NCI-H2081 treated with DMSO at 0.1 percent for 48 hours (cell line): Measurements from ENCODE around the gene TRIM37.
"Not testable (repeated sequence)": the region's sequence is repeated elsewhere in the genome, so short reads cannot be mapped to it uniquely, and the experiment has no call there.

ENCODE experiments used
- DNase-seq: peaks from one replicate; lab custom pipeline; 2025; lab: John Stamatoyannopoulos, UW

The TRIM37 gene

DNA sequence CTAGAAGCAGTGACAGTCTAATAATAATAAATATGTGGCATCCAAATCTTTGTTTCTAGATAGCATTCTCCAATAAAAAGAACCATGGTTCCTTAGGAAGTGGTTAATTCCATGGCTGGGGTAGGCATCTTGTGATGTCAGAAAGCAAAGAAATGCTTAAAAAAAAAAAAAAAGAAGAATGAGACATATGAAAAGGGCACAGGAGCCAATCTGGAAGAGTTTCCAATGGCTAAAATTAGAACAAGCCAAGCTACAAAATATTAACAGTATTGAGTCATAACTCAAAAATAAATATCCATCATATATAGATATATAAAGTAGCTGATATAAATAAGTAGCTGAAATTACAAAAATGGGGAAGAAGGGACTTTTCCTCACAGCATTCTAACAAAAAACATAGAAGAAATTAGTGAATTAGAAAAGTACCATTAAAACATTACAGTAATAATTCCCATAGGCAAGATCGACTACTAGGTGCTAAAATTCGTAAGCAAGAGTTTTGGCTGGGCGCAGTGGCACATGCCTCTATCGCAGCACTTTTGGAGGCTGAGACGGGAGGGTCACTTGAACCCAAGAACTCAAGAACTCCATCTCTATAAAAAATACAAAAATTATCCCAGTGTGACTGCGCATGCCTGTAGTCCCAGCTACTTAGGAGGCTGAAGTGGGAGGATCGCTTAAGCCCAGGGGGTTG is 111.3 kb downstream of the TRIM37 start:
- DNase-seq, result no peak

DNA sequence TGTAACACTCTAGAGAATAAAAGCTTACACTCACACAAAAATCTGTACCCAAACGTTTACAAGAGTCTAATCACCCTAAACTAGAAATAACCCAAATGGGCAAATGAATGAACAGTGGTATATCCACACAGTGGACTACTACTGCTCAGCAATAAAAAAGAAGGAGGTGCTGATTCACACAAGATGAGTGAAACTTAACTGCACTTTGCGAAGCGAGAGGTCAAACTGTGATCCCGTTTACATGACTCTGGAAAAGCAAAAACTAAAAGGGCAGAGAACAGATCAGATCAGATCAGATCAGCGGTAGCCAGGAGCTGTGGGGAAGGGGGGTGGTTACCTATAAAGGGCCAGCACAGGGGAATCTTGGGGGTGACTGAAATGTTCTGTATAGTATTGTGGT is 113.4 kb downstream of the TRIM37 start:
- no peak for DNase-seq

DNA sequence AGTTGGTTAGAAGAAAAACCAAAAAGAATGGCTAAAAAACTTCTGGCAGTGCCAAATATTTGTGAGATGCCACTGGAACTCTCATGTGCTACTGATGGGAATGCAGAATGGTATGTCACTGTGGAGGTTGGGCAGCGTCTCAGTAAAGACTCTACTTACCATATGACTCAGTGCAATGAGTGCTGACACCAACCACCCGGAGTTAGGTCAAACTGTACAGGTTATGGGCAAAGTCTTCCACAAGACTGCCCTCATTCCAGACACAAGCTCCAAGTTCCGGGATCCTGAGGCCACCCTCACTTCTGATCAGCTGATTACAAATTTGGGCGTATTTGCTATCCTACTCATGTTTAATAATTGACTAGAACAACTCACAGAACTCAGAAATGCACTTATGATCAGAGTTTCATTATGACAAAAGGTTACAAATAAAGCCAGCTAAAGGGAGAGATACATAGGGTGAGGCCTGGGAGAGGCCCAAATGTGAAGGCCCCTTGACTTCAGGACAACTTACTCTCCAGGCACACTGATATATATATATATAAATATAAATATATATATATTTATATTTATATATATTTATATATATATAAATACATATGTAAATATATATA is 114.9 kb downstream of the TRIM37 start:
- no peak for DNase-seq

GRCh38 chr17:58989629-58990028 is 117.1 kb downstream of the TRIM37 start:
- no peak for DNase-seq

- no peak for DNase-seq
These were observed 120.7 kb downstream of the TRIM37 start for GRCh38 chr17:58985971-58986370.

DNA sequence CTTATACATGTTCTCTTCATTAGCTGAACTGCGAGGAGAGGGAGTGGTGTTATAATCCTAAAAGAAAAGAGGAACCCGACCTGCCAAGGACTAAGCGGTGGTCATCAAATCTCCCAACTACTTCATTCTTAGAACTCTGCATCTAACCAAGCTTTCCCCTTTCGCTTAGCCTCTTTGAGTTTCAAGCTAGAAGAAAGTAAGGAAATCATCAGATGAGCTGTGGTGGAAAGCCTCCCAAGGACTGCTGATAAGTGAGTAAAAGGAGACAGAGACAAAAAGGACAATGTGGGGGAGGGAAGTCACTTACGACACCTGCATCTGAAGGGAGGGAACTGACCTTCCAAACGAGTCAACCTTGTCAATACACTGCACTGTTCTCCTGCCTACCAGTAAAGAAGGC is 121.3 kb downstream of the TRIM37 start:
- no peak for DNase-seq

DNA sequence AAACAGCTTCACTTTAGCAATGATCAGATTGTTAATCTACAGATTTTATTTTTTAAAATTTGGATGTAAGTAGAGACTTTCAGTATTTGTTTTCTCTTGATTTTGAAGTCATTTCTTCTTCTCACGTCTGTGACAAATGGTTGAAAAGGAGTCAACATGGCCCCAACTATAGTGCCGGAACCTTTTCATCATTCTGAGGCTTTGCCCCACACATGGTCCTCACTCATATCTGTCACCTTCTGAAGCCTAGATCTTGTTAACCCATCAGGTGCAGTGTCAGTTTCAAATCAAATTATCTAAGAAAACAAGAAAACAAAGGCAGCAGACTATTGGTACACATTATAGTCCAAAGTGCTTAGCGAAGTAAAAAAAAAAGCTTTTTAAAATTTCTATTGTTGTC is 124.1 kb downstream of the TRIM37 start:
- DNase-seq, result no peak

- DNase-seq, result no peak
These were observed 125.8 kb downstream of the TRIM37 start for GRCh38 chr17:58980706-58981481.

GRCh38 chr17:58976541-58976940 is 130.1 kb downstream of the TRIM37 start:
- DNase-seq, result no peak

GRCh38 chr17:58974354-58974753 is 132.3 kb downstream of the TRIM37 start:
- no peak for DNase-seq

DNA sequence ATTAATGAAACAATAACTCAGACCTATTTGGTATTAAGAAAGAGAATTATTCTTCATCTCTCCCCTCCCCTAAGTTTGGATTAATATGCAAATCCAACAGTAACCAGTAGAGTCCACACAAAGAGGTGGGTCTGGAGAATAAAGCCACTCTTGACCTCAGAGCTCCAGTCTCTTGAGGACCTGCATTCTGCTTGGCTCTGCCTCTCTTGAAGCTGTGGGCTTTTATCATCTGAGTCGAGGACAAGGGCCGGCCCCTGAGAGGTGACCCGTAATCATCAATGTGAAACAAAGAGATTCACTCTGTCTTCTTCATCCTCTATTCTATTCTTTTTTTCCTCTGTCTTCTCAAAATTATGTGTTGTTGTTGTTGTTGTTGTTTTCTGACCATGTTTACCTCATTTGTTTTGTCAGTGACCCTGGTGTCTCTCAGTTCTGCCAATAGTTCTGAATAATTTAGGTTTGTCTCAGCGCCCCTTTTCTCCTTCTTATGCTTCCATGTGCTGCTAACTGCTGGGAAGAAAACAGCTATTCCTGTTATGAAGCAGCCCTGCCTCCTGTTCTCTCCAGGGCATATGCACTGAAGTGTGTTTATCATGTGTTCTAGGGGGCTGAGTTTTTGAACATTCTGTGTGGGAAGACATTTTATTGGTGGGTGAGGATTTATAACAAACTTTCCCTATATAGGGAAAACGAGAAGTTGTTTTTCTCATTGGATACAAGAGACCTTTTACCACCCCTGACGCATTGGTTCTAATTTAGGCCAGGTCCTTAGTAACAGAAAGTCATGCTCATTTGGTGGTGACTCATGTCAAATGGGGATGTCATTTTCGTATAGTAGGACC is 135.8 kb downstream of the TRIM37 start:
- no peak for DNase-seq

- no peak for DNase-seq
These were observed 137.1 kb downstream of the TRIM37 start for GRCh38 chr17:58969612-58970011.

DNA sequence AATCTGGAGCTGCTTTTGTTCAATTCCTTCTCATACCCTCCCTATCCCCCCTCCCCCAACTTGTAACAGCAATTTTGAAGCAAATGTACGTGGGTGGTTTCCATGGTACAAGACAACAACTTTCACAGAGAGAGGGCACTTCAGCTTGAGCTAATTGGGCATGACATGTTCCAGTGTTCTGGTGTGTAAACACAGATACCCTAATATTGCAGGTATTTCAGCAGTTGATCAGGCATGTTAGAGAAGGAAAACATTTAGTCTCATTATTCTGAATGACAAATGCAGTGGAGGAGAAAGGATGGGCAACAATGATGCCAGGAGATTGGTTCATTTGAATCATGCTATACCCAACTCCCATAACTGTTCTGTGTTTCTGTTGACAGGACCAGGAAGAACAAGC is 137.5 kb downstream of the TRIM37 start:
- peak; percentile 27 for DNase-seq

GRCh38 chr17:58968426-58969061 is 138.1 kb downstream of the TRIM37 start:
- no peak for DNase-seq

- no peak for DNase-seq
These were observed 140.5 kb downstream of the TRIM37 start for GRCh38 chr17:58966208-58966607.

- DNase-seq, result no peak
These were observed 141.5 kb downstream of the TRIM37 start for GRCh38 chr17:58965221-58965620.

DNA sequence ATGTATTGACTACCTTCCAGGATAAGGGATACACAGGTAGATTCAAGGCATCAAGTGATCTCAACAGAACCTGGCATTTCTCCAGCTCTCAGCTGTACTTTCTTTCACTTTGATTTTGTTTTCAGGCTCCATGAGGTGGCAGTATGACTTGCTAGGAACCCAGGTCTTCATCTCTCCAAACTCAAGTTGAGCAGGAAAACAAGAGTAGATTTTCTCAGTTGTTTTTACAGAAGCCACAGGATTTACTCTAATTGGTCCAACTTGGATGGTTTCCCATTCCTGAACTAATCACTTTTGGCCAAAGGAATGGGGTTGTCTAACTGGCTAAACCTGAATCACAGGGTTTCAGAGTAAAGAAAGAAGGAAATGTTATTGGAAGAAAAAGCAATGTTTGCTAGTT is 146.6 kb downstream of the TRIM37 start:
- DNase-seq, result no peak

DNA sequence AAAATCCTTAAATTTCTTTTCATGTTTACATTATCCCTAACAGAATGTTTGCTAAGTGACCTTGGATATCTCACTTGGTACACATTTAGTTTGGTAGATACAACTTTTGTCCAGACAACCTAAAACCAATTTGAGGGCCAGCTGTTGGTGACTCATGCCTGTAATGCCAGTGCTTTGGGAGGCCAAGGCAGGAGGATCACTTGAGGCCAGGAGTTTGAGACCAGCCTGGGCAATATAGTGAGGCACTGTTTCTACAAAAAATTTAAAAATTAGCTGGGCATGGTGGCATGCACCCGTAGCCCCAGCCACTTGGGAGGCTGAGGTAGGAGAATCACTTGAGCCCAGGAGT is 149.0 kb downstream of the TRIM37 start:
- DNase-seq, result not testable (repeated sequence)

DNA sequence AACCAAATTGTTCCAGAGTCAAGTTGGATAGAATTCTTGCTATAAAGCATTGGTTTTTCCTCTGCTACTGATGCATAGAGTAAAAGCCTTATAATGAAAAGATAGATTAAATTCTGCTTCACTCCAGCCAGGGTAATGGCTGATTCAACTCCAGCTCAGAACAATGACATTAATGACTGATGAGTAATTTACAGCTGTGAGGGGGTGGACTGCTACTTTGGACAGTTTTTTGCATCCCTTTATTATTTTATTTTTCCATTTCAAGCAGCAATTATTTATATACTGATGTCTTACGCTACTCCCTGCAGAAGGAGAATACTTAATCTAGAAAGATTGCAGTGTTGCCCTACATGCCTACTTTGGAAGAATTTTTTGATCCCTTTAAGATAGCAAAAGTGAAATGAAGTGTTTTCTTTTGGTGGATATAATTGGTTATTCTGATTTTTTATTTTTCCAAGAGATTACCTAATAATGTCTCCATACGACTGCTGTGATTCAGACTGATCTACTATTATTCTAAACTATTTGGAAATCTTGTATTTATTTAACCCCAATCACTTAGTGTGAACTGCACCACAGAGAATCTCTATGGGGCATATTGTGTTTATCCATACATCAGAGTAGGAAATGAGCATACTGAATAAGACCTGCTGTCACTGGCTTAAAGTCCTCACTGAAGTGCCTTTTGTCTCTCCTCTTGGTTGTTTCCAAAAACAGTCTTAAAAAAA is 149.5 kb downstream of the TRIM37 start:
- DNase-seq, result no peak

- not testable (repeated sequence) for DNase-seq
These were observed 152.3 kb downstream of the TRIM37 start for GRCh38 chr17:58954358-58954757.

DNA sequence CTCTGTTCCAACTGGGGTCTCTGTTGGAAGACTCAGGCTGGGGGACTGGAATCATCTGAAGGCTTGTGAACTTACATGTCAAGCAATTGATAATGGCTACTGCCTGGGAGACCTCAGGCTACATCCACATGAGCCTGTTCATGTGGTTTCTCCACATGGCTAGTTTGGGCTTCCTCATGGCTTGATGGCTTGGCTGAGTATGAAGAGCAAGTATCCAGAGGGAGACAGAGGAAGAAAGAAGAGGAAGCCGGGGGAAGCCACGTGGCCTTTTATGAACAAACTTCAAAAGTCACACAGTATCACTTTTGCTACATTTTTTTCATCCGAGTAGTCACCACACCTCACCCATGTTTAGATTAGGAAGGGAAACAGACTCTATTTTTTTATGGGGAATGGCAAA is 158.9 kb downstream of the TRIM37 start:
- DNase-seq, result no peak
